Neural progenitor cell (in vitro differentiated cells): Measurements from ENCODE around the gene MRPL24. TPM values are rescaled to one million over a fixed set of nuclear protein-coding genes. Genes with fewer than 3 reads are reported as not detected.

Experiments used
- DNase-seq: peaks from one replicate; pipeline ENCODE4 v3.0.0-alpha.2; 2016; ENCODE audit warnings: low spot score
- H2AFZ ChIP-seq: fragments of 200-600 bp; sonication (generic); replicated peaks from 2 replicates; pipeline ENCODE4 v1.6.1; 2016; ENCODE audit warnings: antibody characterized with exemption
- H3F3A ChIP-seq: fragments of 200-600 bp; sonication (generic); 2 replicates; pipeline ENCODE4 v1.6.1; 2016; ENCODE audit warnings: antibody characterized with exemption, low read depth
- H3K27ac ChIP-seq: fragments of 200-600 bp; sonication (generic); 2 replicates; pipeline ENCODE4 v1.5.1; 2016; ENCODE audit warnings: mild to moderate bottlenecking
- H3K27me3 ChIP-seq: fragments of 200-600 bp; sonication (generic); 2 replicates; pipeline ENCODE4 v1.6.1; 2016; ENCODE audit warnings: mild to moderate bottlenecking, moderate library complexity
- H3K36me3 ChIP-seq: fragments of 200-600 bp; sonication (generic); 2 replicates; pipeline ENCODE4 v1.5.1; 2016
- H3K4me1 ChIP-seq: fragments of 200-600 bp; sonication (generic); 2 replicates; pipeline ENCODE4 v1.6.1; 2016; ENCODE audit warnings: mixed run types
- H3K4me2 ChIP-seq: fragments of 200-600 bp; sonication (generic); 2 replicates; pipeline ENCODE4 v1.6.1; 2016
- H3K4me3 ChIP-seq: fragments of 200-600 bp; sonication (generic); 2 replicates; pipeline ENCODE4 v1.5.1; 2016
- H3K79me2 ChIP-seq: fragments of 200-600 bp; sonication (generic); 2 replicates; pipeline ENCODE4 v1.6.1; 2016; ENCODE audit warnings: low read depth
- H3K9ac ChIP-seq: fragments of 200-600 bp; sonication (generic); 2 replicates; pipeline ENCODE4 v1.6.1; 2016
- H3K9me3 ChIP-seq: fragments of 200-600 bp; sonication (generic); 2 replicates; pipeline ENCODE4 v1.5.1; 2016; ENCODE audit warnings: low read depth
- H4K20me1 ChIP-seq: fragments of 200-600 bp; sonication (generic); 2 replicates; pipeline ENCODE4 v1.6.1; 2016; ENCODE audit warnings: low read depth
- H3K27ac Mint-ChIP-seq: 3 replicates; pipeline ENCODE4 v1.8.0; 2021; ENCODE audit warnings: mixed read lengths
- H3K27me3 Mint-ChIP-seq: 2 replicates; pipeline ENCODE4 v1.8.0; 2022; ENCODE audit warnings: low read depth, mild to moderate bottlenecking, inconsistent platforms, moderate library complexity, mixed read lengths; ENCODE audit not compliant: insufficient read depth
- H3K36me3 Mint-ChIP-seq: 3 replicates; pipeline ENCODE4 v1.8.0; 2021; ENCODE audit warnings: mixed read lengths
- H3K4me1 Mint-ChIP-seq: 3 replicates; pipeline ENCODE4 v1.8.0; 2021; ENCODE audit warnings: mixed read lengths
- H3K4me3 Mint-ChIP-seq: 3 replicates; pipeline ENCODE4 v1.8.0; 2021; ENCODE audit warnings: mild to moderate bottlenecking, moderate library complexity, mixed read lengths
- H3K9me3 Mint-ChIP-seq: 3 replicates; pipeline ENCODE4 v1.8.0; 2020; ENCODE audit warnings: mixed read lengths
- CTCF ChIP-seq: fragments of 200-600 bp; sonication (generic); IDR thresholded peaks from 2 replicates; pipeline ENCODE4 v1.5.1; 2017; ENCODE audit warnings: antibody characterized with exemption, mild to moderate bottlenecking
- EZH2 ChIP-seq: fragments of 200-600 bp; sonication (generic); IDR thresholded peaks from 2 replicates; pipeline ENCODE4 v1.6.1; 2017; ENCODE audit warnings: antibody characterized with exemption, mild to moderate bottlenecking, moderate library complexity
- EZH2phosphoT487 ChIP-seq: fragments of 200-600 bp; sonication (generic); IDR thresholded peaks from 2 replicates; pipeline ENCODE4 v1.6.1; 2017; ENCODE audit warnings: antibody characterized with exemption
- total RNA-seq: library from RNA; depleted of rRNA; stranded (reverse); fragments of >200 nt; gene quantifications from 2 replicates; pipeline ENCODE4 v1.2.3, GENCODE V29; 2015; ENCODE audit warnings: low replicate concordance

The MRPL24 gene
- total RNA-seq, 1 donor from 2014 or later, result 21.4 TPM

GRCh38 chr1:156744786-156745419, 4.0 kb upstream of the MRPL24 start:
- Histone ChIP-seq H3F3A (peaks cover 84% of the 10 kb centered on the region), H3K4me3 (no peak overlapping the region), H3K9me3 (no peaks in the 10 kb centered on the region), H2AFZ (no peak overlapping the region), H3K27ac (no peak overlapping the region), H3K79me2 (peaks cover 70% of the 10 kb centered on the region), H3K36me3 (no peaks in the 10 kb centered on the region), H3K4me1 (peaks cover 47% of the 10 kb centered on the region), H3K4me2 (peak overlapping the region; percentile 100), H4K20me1 (peaks cover 24% of the 10 kb centered on the region), H3K9ac (no peak overlapping the region), H3K27me3 (no peaks in the 10 kb centered on the region)
- Mint-ChIP-seq H3K4me1 (peaks cover 61% of the 10 kb centered on the region), H3K27me3 (peaks cover 2% of the 10 kb centered on the region), H3K36me3 (peaks cover 15% of the 10 kb centered on the region), H3K27ac (peak overlapping the region; percentile 100), H3K4me3 (peak overlapping the region; percentile 25), H3K9me3 (no peaks in the 10 kb centered on the region)
- TF ChIP-seq EZH2 (no peak), EZH2phosphoT487 (no peak), CTCF (no peak)
- no peak for DNase-seq

GRCh38 chr1:156744344-156744743, 3.5 kb upstream of the MRPL24 start:
- H3K9me3 ChIP-seq, result no peaks in the 10 kb centered on the region
- H3K79me2 ChIP-seq, result peaks cover 70% of the 10 kb centered on the region
- Mint-ChIP-seq H3K9me3 (no peaks in the 10 kb centered on the region), H3K27me3 (peaks cover 2% of the 10 kb centered on the region), H3K4me1 (peaks cover 55% of the 10 kb centered on the region), H3K4me3 (peak overlapping the region; percentile 23), H3K36me3 (peaks cover 15% of the 10 kb centered on the region), H3K27ac (no peak overlapping the region)
- peaks cover 43% of the 10 kb centered on the region for H3K4me1 ChIP-seq
- no peak overlapping the region for H2AFZ ChIP-seq
- no peak for DNase-seq
- no peak overlapping the region for H3K4me2 ChIP-seq
- TF ChIP-seq CTCF (no peak), EZH2 (no peak), EZH2phosphoT487 (no peak)
- no peaks in the 10 kb centered on the region for H3K36me3 ChIP-seq
- H3K9ac ChIP-seq, result no peak overlapping the region
- peaks cover 83% of the 10 kb centered on the region for H3F3A ChIP-seq
- no peaks in the 10 kb centered on the region for H3K27me3 ChIP-seq
- H3K4me3 ChIP-seq, result no peak overlapping the region
- H4K20me1 ChIP-seq, result peaks cover 24% of the 10 kb centered on the region
- H3K27ac ChIP-seq, result no peak overlapping the region

- Mint-ChIP-seq H3K27ac (no peak overlapping the region), H3K4me1 (peaks cover 51% of the 10 kb centered on the region), H3K36me3 (peaks cover 15% of the 10 kb centered on the region), H3K9me3 (no peaks in the 10 kb centered on the region), H3K4me3 (no peak overlapping the region), H3K27me3 (peaks cover 2% of the 10 kb centered on the region)
- Histone ChIP-seq H3K9me3 (no peaks in the 10 kb centered on the region), H3K79me2 (peaks cover 66% of the 10 kb centered on the region), H3K9ac (no peak overlapping the region), H3K36me3 (no peaks in the 10 kb centered on the region), H3K27me3 (no peaks in the 10 kb centered on the region), H4K20me1 (peaks cover 17% of the 10 kb centered on the region), H3K4me3 (no peak overlapping the region), H3F3A (peaks cover 77% of the 10 kb centered on the region), H3K27ac (no peak overlapping the region), H3K4me2 (no peak overlapping the region), H2AFZ (no peak overlapping the region), H3K4me1 (peaks cover 36% of the 10 kb centered on the region)
- TF ChIP-seq CTCF, result no peak
- no peak for TF ChIP-seq EZH2phosphoT487
- TF ChIP-seq EZH2, result no peak
- DNase-seq, result no peak
These were observed 2.7 kb upstream of the MRPL24 start for GRCh38 chr1:156743367-156744302.
